HG03108 (cell line): ENCODE measurements around the gene KRTAP25-1.

Experiments
- ATAC-seq: cut with Tn5 transposase; IDR thresholded peaks from one replicate; pipeline ENCODE4 v1.9.1; 2021; ENCODE audit warnings: moderate library complexity; ENCODE audit not compliant: unreplicated experiment

The KRTAP25-1 gene, protein sequence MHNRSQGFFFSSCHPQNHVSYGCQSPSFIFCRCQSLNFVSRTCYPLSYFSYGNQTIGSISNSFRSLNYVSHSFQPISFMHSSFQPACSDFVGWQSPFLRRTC

GRCh38 chr21:30289215-30289614, at the start of gene KRTAP25-1:
KRTAP25-1 (minus strand) TSS chr21:30289514; CDS start chr21:30289490, 24 bp downstream.
- ATAC-seq, result no peak

DNA sequence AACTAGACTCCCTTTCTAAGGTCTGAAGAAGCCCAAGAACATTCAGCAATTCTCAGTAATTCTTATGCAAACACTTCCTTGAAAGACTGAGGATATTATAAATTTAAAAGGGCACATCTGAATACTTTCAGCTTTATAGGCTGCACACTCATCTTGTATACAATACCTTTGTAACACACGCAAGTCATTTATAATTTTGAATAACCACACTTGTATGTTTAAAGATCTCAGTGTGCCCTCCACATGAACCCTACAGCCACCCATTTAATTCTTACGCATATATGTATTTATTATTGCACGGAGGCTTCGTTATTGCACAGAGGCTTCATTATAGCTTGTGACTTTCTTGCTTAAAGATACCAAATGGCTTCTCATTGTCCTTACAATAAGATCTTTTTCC, 49.4 kb upstream of the KRTAP25-1 start:
- ATAC-seq, result no peak

- no peak for ATAC-seq
These were observed 48.5 kb upstream of the KRTAP25-1 start for GRCh38 chr21:30337772-30338171.

DNA sequence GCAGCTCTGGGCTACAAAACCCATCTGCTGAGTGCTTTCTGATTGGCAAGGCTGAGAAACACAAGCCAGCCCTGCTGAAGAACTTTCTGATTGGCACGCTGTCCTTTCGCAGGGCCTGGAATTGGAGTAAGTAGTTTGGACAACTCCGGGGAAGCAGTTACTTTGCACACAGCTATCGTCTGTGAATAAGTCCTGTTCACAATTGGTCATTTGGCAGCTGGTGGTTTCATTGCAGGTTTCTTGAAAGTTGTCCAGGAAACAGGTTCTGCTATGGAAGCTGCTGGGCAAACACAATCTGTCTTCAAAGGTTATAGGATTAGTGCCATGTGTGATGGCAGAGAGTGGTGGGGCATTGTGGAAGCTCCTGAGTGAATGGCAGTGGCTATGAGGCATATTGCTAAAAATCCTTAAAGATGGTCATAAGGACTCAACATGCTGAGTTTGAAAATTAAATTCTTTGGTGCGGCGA, 48.0 kb upstream of the KRTAP25-1 start, which contains the start of gene KRTAP27-1:
KRTAP27-1 (minus strand) TSS at position 419 of the 469 bp plus-strand sequence; CDS start at position 393, 26 bp downstream.
- no peak for ATAC-seq

DNA sequence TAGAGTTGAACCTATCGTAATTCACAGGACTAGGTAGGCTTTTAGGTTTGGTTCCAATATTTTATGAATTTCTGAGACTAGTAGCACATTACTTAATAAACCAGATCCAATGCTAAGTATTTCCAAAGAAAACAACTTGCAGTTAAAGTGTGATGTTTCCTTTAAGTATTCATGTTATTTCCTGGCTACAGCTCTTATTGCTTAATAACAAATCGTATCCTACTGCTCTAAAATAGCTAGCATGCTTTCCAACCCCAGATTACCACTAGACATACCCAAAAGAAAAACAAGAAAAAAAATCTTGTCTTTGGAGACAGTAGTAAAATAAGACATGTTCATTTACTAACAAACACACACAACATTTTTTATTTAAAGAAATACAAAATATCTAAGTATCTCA, 47.3 kb upstream of the KRTAP25-1 start:
- no peak for ATAC-seq

GRCh38 chr21:30333736-30334135, 44.4 kb upstream of the KRTAP25-1 start:
- ATAC-seq, result no peak

DNA sequence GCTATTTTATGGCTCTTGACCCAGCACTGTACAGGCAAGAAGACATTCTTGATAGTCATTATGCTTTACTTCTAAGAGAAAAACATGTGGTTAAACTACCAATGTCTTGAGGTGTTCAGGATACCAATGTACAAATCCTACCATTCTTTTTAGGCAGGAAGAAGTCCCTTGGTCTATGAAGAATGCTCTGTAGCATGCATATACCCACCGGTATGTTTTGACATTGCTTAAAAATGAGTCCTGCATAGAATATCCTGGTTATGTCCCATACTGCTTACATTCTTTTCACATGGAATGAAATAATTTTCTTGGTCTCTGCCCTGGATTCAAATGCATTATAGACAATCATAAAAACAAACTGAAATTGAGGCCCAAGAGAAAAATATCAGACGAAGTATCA, 43.4 kb upstream of the KRTAP25-1 start:
- no peak for ATAC-seq

DNA sequence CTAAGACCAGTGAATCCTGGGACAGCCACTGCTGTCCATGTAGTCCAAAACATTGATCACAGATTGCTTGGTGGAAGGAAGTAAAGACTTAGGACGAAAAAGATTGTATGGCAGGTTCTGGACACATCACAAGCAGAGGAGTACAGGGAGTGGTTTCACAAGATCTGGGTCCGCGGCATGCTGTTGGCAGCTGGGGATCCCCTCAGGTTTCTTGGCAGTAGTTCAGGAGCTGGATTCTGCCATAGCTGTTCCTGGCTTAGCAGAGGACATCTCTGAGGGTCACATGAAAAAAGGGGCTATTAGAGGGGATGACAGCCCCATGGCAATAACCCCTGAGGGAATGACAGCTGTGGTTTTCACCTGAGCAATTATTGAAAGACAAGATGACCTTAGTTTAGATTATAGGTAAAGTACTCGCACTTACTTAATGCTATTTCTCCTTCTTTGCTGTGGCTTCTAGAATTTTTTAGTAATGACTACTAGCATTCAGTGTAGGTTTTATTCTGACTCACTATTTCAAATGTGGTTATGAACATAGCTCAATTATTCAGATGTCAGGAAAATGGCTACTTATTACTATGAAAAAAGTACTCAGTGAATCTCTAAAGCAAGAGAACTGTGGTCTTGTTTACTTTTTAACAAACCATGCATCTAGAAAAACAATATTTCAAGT, 40.0 kb upstream of the KRTAP25-1 start:
- ATAC-seq, result no peak

- ATAC-seq, result no peak
These were observed 37.1 kb upstream of the KRTAP25-1 start for GRCh38 chr21:30326390-30326789.

DNA sequence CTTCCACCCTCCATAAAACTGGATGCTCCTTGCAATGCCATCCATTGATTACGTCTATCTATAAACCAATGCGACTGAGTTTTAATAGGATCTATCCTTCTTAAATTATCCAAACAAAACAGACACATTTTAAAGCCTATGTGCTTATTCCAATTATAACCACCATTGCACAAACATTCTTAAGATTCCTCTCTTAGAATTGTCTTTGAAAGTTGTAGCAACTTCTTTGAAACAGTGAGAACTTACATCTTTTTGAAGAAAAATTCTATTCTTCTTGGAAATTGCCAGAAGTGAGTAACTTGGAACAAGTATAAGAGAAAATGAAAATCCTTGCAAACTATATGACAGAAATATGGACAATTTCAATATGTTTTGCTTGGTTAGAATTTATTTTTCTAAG, 30.9 kb upstream of the KRTAP25-1 start, which contains the start of gene KRTAP26-1:
KRTAP26-1 (minus strand) TSS at position 101 of the 400 bp plus-strand sequence. CDS start 280 bp downstream, outside the sequence.
- no peak for ATAC-seq

DNA sequence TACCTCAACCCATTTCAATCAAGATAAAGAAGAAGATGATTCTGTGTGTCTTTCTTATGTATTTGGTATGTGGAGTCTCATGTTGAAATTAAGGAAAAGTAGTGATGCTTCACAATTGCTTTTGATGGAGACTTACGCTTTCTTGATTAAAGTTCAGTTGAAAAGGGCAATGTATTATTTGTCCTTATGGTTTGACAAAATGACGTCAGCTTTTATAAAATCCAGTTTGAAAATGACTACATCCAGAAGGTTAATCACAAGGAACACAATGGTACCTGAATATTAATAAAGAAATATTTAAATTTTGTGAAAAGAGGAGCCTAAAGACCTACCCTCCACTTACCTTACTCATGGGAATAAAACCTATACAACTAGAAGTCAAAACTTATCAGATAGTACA, 26.4 kb upstream of the KRTAP25-1 start:
- ATAC-seq, result no peak

DNA sequence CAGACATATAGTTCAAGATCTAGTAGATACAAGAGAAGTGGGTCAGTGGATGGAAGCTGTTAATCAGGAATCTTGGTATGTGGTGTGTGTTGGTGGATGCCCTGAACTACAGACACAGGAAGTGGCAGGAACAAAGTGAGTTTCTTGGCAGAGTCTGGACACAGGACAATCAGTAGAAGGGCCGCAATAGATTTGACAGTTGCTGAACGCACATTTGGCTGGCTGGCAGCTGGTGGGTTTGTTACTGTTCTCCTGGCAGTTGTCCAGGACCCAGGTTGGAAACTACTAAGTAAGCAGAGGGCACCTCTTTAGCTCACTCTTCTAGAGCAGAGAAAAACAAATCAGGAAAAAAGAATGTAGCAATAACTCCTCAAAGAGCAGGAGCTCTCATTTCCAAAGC, 17.6 kb upstream of the KRTAP25-1 start:
- no peak for ATAC-seq

DNA sequence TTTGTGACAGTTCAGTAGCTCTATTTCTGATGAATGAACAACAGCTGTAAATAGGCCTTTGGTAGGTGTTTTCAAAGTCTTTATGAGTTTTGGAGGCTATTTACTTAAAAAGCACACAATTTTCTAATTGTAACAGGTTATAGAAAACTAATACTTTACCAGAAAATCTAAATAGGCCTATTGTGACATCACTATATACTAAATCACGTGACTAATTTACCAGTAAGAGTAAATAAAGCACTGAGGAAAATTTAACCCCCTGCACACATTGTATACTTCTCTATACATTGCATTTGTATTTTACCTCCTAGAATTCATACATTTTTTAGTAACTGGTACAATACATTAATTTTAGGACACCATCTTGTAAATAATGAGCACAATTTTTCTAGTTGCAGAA, 15.8 kb upstream of the KRTAP25-1 start:
- ATAC-seq, result no peak

- ATAC-seq, result no peak
These were observed 6.5 kb downstream of the KRTAP25-1 start, which contains the start of gene KRTAP24-1 for GRCh38 chr21:30282850-30283249. KRTAP24-1 (minus strand) TSS chr21:30282950; CDS start chr21:30282932, 18 bp downstream.

DNA sequence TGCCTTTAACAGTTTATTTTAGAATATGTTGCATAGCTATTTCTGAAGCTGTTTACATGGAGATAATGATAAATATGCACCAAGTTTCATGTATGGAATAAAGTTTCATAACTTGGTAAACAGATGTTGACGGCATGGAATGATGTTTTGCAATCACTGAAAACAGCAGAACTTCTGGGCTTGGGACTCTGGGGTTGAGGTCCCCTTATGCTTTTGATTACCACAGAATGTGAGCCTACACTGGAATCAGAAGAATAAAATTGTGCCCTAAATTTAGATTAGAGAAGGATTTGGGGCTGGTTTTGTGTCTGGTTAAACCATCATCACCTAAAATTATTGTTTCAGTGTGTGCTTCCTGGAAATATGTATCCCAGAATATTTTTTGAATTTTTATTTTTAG, 17.7 kb downstream of the KRTAP25-1 start:
- ATAC-seq, result no peak

DNA sequence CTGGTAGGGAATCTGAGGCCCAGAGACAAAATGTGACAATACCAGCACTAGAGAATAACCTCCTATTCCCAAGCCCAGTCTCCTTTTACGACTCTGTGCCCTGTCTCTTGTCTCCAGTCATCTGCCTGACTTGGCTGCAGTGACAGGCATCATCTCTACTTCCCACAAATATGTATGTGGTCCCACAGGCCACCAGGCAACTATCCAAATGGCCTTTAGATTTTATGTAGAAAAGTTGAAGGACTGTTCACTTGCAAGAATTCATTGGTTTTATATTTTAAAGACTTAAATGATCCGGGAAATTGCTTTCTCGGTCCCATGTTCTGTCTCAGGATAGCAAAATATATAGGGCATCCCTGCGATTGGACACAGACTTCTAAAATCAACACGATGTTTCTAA, 18.2 kb downstream of the KRTAP25-1 start:
- ATAC-seq, result no peak

GRCh38 chr21:30269803-30270530, 19.3 kb downstream of the KRTAP25-1 start:
- no peak for ATAC-seq

- no peak for ATAC-seq
These were observed 20.6 kb downstream of the KRTAP25-1 start for GRCh38 chr21:30268608-30269197.

- ATAC-seq, result no peak
These were observed 31.5 kb downstream of the KRTAP25-1 start for GRCh38 chr21:30257773-30258172.

GRCh38 chr21:30256100-30256499, 33.2 kb downstream of the KRTAP25-1 start:
- no peak for ATAC-seq

GRCh38 chr21:30255679-30256078, 33.6 kb downstream of the KRTAP25-1 start:
- no peak for ATAC-seq
